HG02798 (cell line): ENCODE data around the gene NGEF.
"Not testable (repeated sequence)": the region's sequence is repeated elsewhere in the genome, so short reads cannot be mapped to it uniquely, and the experiment has no call there.

Experiments used
- ATAC-seq: cut with Tn5 transposase; IDR thresholded peaks from one replicate; pipeline ENCODE4 v1.9.1; 2021; ENCODE audit warnings: mild to moderate bottlenecking; ENCODE audit not compliant: unreplicated experiment, poor library complexity

Gene NGEF

DNA sequence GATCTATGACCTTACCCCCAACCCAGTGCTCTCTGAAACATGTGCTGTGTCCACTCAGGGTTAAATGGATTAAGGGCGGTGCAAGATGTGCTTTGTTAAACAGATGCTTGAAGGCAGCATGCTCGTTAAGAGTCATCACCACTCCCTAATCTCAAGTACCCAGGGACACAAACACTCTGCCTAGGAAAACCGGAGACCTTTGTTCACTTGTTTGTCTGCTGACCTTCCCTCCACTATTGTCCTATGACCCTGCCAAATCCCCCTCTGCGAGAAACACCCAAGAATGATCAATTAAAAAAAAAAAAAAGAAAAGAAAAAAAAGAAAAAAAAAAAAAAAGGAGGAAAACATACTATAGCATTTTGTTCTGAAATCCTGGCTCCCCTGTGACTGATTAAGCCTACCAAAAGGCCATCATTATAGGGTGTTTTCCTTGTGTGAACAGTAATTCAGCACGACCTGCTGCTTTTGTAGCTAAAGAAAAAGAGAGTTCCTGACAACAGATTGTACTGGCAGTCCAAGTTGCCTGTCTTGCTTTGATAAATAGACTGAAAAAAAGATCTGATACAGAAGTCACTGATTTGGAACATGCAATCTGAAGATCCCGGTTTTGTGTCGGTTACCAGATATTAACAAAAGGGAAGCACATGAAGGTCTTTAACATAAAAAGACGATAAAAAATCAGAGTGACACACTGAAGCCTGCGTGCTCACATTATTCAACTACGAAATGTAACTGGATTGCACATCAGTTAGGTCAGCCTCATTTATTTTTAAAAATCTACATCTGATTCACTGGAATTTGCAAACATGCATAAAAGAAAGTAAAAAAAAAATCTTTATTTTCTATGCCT lies 106.0 kb downstream of the NGEF start:
- ATAC-seq, result not testable (repeated sequence)

DNA sequence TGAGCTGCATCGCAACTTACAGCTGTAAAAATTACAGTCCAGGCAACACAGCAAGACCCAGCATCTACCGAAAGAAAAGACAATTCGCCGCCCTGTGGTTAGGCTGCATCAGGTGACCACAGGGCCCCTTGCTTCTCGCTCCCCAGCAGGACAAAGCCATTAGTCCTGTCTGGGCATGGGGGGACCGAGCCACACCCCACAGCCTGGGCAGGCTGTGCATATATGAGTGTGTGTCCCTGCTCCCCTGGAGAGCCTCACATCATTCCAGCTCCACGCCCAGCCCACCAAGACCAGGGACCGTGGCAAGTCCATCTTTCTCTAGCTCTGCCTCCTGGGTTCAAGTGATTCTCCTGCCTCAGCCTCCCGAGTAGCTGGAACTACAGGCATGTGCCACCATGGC lies 109.1 kb downstream of the NGEF start:
- no peak for ATAC-seq

DNA sequence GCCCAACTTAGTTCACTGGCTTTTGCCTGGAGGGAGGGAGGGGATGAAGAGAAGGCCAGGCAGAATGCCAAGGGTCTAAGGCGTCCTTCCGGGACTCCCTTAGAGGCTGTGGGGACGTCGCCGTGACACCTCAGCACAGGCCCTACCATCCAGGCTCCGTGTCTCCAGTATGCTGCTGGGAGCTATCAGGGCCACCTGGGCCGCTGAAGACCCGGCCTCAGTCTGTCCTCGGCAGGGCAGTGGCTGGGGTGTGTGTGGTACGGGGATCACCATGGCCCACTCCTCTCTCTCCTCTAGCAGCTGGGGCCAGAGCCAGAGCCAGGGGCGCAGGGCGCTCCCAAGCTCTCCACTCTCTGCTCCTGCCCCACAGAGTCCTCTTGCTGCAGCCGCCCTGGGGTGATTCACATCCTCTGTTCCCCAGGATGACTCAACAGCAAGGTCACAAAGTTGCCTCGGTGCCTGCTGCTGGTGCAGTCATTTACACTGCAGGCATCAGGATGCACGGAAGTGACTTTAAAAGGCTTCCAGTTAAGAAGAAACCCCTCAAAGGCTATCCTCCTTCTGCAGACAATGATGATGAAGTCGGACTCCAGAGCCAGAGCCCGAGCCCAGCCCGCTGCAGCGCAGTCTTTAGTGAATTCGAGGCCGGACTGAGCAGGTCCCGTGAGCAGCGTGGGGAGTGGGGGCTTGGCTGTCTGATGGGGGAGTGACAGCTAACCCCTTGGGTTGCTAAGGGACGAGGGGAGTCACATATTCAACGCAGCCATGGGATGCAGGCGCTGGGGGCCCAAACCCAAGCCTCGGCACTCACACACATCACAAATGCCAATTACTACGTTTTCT lies 111.1 kb downstream of the NGEF start:
- no peak for ATAC-seq

DNA sequence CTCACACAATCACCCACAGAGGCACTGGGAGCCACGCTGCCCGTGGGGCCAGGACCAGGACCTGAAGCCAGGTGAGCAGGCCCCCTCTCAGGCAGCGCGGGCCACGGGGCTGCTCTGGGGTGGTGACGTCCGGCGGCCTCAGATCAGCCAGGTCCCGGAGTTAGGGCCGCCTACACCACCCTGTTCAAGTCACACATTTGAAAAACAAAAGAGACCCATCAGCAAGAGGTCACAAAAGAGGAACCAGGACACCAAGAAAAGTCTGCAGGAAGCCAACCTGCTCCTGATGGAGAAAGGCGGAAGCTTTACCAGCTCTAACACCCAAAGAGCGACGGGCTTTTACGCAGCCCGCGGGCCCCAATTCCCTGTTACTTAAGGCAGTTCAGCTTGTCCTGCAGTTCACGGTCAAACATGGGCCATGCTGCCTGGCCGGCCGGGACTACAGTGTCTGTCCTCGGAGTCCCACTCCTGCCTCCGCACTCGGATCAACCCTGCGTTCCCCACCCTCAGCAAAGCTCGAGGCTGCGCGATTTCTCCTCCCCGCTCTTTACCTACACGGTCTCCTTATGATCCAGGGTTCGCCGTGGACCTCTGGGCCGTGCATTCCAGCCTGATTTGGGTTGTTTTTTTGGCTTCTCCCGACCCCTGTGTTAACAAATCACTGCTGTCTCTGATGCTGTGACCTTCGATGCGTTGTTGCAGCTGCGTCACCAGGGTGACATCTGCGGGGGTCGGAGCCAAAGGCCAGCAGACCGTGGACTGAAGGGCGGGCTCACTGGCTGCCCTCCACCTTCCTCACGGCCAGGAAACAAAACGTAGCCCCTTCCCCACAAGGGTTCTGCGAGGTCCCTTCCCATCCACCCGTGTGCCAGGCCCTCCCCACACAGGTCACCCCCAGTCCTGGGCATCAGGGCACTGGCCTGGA lies 112.0 kb downstream of the NGEF start:
- ATAC-seq, result no peak

DNA sequence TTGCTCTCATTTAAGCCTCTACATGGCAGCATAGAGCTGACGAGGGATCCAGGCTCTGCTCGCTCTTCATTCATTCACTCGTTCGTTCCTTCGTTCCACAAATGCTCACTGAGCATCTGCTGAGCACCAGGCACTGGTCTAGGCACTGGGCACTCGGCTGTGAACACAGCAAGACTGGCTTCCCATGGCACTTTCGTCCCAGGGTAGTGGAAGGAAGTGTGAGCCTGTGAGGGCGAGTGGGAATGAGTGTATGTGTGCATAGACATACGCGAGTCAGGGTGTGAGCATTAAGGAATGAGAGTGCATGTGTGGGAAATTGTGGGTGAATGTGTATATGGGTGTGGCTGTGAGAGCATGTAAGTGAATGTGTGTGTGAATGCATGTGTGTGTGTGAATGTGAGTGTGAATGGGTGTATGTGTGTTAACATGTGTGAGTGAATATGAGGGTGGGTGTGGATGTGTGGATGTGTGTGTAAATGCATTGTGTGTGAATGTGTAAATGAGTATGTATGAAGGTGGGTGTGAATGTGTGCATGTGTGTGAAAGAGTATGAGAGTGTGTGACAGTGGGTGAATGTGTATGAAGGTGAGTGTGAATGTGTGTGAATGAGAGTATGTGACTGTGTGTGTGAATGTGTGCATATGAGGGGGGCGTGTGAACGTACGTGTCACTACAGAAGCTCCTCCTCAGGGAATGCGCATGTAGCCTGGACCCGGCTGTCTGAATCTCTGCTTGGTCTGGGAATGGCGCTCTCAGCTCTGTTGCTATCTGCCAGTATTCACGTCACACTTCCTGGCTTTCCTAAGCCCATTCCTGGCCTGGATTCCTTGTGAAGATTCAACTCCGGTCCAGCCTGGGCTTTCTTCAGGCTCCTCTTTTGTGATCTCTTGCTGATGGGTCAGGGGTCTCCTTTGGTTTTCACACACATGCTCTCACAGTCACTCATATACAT lies 114.2 kb downstream of the NGEF start:
- ATAC-seq, result no peak

DNA sequence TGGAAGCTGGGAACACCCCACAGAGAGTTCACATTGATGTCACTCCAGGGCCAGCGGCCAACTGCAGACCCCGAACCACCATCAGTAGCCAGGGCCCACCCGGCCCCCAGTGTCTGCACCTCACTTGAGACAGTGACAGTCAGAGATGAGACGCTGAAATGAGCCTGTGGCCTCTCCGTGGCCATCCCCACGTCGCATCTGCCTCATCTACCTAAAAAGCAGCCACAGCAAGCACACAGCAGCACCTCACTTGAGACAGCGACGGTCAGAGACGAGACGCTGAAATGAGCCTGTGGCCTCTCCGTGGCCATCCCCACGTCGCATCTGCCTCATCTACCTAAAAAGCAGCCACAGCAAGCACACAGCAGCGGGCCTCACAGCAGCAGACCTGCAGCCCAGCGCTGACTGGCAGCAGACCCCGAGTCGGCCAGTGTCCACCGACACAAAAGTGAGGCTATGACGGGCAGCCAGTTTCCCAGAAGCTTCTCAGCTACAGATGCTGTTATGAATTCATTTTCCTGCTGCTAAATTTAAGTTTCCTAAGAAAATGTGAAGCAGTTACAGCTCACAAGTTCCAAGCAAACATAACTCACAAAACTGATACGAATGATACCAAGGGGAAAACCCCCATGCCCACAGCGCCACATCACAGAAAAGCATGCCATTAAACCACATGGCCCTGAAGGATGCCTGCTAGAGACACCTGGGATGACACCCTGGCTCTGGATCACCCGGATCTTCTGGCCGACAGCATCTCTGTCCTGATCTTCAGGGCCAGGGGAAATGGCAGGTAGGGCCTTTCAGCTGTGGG lies 115.3 kb downstream of the NGEF start:
- ATAC-seq, result no peak

DNA sequence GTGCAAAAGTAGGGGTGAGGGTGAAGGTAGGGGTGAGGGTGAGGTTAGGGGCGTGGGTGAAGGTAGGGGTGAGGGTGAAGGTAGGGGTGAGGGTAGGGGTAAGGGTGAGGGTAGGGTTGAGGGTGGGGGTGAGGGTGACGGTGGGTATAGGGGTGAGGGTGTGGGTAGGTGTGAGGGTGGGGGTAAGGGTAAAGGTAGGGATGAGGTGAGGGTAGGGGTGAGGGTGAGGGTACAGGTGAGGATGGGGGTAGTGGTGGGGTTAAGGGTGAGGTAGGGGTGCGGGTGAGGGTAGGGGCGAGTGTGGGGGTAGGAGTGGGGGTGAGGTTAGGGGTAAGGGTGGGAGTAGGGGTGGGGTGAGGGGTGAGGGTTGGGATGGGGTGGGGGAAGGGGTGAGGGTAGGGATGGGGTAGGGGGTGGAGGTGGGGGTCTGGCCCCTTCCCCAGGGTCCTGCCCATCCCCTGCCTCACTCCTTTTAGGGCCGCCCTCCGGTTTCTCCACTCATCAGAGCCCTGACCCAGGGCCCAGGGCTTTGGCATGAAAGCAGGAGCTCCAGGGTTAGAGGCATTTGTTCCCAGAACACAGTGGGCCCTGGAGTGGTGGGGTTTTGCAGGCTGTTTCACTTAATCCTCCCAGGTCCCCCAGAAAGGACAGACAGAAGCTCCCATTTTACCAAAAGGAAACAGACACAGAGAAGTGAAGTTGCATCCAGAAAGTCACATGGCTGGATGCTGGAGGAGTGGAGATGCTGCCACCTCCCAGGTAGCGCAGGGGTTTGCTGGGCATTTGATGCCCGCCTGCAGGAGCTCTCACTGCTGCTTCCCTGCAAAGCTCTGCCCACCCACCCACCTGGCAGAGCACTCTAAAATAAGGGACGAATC lies 116.1 kb downstream of the NGEF start:
- ATAC-seq, result no peak

DNA sequence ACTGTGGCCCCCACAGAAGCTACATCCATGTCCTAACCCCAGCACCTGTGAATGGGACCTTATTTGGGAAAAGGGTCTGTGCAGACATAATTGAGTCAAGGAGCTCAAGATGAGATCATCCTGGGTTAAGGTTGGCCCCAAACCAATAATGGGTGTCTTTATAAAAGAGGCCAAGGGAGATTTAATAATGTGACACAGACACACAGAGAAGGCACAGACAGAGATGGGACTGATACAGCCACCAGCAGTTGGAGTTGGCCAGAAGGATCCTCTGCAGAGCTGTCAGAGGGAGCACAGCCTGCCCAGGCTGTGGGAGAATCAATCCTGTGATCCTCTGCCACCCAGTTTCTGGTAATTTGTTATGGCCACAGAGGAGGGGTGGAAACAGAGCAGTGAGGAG lies 116.9 kb downstream of the NGEF start:
- ATAC-seq, result no peak

DNA sequence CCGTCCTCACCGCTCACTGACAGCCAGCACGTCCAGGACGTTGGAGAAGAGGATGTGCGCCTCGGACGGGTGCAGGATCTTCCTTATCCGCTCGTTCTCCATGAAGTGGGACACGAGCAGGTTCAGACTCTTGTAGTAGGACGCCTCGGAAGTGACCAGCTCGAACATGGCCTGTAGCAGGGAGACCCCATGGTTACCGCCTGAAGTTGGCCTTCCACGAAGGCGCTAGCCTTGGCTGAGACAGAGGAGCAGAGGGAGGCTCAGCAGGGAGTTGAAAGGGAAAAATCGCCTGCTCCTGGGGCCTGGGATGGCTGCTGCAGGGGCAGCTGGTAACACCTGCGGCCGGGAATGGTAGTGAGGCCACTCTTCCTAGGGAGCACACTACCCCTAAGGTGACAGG lies 118.3 kb downstream of the NGEF start:
- ATAC-seq, result no peak

DNA sequence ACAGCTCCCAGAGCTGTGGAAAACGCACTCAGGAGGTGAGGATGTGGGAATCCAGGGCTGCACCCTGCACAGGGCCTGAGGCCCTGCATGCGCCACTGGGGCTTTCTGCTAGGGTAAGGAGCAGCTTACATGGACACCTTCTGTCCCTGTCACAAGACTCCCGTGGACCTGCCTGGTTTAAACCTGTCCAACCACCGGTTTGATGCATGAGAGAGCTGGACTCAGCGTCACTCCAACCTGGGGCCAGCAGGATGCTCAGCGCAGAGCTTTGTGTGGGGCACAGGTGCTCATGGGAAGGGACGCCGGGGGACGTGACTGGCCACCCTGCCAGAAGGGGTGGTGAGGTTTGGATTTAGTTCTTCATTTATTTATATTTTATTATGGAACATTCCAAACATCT lies 118.8 kb downstream of the NGEF start:
- no peak for ATAC-seq

DNA sequence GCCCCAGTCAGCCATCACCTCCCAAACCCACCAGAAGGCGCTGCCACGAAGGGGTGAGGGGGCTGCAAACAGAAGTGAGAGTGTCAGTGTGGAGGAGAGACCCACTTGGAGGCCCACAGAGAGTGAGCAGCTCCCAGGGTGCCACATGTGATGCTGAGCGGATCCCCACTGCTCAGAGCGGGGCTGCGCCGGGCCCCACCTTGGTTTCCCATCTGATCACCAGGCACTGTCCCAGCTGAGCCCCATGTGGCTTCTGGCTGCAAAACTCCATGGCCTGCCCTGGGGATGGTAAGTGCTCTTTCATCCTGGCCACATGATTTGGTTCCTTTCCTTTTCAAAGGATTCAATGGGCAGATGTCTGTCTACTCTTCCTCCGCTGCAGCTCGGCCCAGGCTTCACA lies 119.2 kb downstream of the NGEF start:
- no peak for ATAC-seq

DNA sequence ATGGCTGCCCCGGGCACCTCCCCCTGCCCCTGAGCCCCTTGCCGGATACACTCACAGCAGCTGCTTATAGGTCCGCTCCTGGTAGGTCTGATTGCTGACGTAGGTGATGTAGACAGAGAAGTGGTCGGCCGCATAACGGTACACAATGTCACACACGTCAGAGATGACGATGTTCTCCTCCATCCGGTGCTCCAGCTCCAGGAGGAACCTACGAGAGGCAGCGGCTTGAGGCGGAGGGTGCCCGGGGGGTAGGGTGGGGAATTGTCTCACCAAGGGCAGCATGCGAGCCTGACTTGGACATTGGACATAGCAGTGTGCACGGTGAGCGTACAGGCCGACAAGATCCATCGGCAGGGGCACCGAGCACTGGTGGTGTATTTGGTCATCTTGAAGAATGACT lies 120.2 kb downstream of the NGEF start:
- no peak for ATAC-seq

DNA sequence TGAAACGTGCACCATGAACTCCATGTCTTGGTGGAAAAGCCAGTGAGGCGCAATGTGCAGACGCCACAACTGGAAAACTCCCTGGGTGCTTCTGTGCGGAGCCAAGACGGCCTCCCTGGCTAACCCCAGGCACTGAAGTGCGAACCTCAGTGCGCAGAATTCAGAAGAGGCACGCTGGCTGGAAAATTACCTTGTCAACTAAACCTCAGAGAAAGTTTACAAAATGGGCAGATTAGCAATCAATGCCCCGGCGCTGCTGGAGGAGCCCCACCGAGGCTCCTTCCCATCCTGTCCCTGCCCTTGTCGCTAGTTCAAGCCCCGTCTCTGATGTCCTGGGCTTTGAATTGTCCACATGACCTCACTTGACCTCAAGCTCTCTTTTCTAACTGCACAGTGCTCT lies 120.8 kb downstream of the NGEF start:
- ATAC-seq, result no peak

DNA sequence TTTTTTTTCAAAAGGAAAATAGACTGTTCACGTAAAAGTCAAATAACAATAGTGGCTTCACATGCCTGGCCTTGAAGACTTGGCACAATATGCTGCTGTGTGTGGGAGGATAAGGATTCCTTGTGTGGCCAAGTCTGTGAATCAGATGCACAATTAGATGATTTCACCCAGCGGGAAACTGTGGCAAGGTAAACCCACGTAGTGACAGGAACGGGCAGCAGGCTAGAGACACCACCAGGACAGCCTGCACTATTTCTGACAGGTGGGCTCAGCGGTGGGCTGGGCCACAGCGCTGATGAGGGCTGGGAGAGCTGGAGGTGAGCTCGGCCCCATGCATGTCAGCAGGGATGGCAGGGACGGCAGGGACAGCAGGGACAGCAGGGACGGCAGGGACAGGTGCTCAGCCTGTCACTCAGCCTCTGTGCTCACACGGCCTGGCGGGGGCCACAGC lies 121.4 kb downstream of the NGEF start:
- no peak for ATAC-seq

DNA sequence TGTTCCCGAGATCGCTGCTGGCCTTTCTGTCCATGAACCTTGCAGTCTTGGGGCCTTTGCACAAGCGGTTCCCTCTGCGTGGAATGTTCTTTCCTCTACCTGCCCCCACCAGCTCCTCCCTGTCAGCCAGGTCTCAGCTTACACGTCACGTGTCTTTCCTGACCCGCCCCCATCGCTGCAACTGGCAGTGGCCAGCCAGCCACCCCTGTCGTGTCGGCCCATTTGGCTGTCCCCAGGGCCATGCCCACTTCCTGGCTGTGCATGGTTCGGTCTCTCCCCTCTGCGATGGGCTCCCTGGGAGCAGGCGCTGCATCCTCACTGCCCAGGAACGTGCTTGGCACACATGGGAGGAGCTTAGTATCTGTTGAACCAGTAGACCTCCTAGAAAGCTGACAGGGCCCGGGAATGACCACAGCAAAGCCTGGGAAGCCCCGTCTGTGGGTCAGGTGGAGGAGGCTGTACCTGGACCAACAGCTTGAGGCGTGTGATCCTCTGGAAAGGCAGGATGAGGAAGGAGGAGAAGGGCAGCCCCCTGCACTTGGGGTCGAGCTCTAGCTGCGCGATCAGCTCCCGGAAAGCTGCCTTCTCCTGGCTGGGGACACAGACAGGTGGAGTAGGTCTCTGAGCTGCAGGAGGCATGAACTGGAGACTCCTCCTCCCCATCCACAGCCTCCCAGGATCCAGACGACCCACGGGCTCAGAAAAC lies 122.0 kb downstream of the NGEF start:
- no peak for ATAC-seq

DNA sequence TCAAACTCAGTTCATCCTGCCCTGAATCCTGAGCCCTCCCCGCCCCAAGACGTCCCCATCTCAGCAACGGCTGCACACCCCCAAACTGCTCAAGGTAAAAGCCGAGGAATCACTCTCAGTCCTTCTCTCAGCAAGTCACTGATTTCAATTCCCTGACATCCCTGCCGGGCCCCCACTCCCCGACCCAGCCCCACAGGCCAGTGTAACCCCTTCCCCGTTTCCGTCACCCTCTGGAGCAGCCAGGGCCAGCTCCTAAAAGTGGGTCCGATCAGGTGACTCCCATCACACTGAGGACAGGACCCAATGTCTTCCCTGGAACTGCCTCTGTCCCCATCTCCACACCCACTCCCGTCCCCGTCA lies 122.5 kb downstream of the NGEF start:
- no peak for ATAC-seq

DNA sequence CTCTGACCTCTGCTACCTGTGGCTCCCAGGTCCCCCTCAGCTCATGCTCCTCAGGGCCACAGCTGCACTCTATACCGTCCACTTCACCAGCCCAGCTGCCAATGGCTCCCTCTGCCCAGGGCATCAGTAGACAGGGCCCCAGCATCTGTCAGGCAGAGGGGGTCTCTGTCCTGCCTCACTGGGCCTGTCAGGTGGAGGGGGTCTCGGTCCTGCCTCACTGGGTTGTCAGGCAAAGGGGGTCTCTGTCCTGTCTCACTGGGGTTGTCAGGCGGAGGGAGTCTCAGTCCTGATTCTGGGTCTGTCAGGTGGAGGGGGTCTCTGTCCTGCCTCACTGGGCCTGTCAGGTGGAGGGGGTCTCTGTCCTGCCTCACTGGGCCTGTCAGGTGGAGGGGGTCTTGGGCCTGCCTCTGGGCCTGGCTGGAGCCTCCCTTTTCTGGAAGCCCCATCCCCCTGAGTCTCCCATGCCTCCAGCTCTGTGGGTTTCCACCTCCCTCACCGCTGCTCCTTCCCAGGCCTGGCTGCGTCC lies 123.1 kb downstream of the NGEF start:
- ATAC-seq, result no peak
